Vagina (tissue), 2 donors: ENCODE data around the gene ZNF397. TPM values are rescaled to one million over a fixed set of nuclear protein-coding genes. Genes with fewer than 3 reads are reported as not detected.
"Not testable (repeated sequence)": the region's sequence is repeated elsewhere in the genome, so short reads cannot be mapped to it uniquely, and the experiment has no call there.

Source experiments
- DNase-seq, 2 donors: peaks; one replicate each; pipeline ENCODE4 v3.0.0-alpha.2; 2017; ENCODE audit errors: extremely low spot score in 2 of 2
- H3K27ac ChIP-seq: fragments of 200-600 bp; sonication (generic); one replicate; pipeline ENCODE4 v1.5.1; 2019
- H3K27me3 ChIP-seq: fragments of 200-600 bp; sonication (generic); one replicate; pipeline ENCODE4 v1.5.1; 2019
- H3K36me3 ChIP-seq, 2 donors: fragments of 200-600 bp; sonication (generic); one replicate each; pipeline ENCODE4 v1.5.1; 2017 to 2019
- H3K4me1 ChIP-seq: fragments of 200-600 bp; sonication (generic); one replicate; pipeline ENCODE4 v1.5.1; 2019
- H3K4me3 ChIP-seq, 2 donors: fragments of 200-600 bp; sonication (generic); 1 replicate in 1 of 2; 2 replicates in 1 of 2; pipeline ENCODE4 v1.5.1; 2016 to 2019
- H3K9me3 ChIP-seq: fragments of 200-600 bp; sonication (generic); one replicate; pipeline ENCODE4 v1.5.1; 2019
- POLR2A ChIP-seq, 2 donors: fragments of 450-650 bp; IDR thresholded peaks; one replicate each; pipeline ENCODE4 v1.6.1; 2017; ENCODE audit warnings: antibody characterized with exemption in 2 of 2, mild to moderate bottlenecking in 2 of 2, moderate library complexity in 2 of 2
- POLR2AphosphoS5 ChIP-seq, 2 donors: sonication (generic); formaldehyde crosslinking; IDR thresholded peaks; one replicate each; pipeline ENCODE4 v1.9.0; 2017; ENCODE audit warnings: antibody characterized with exemption in 2 of 2, mild to moderate bottlenecking in 2 of 2, low read depth in 1 of 2; ENCODE audit not compliant: insufficient read depth in 1 of 2
- intact Hi-C: fragments of 100-400 bp; cut with DNase I; formaldehyde crosslinking; loops from one replicate; pipeline ENCODE4 v1.15.1; 2023
- total RNA-seq: library from RNA; depleted of rRNA; stranded (reverse); fragments of >200 nt; gene quantifications from one replicate; pipeline ENCODE4 v1.2.3, GENCODE V29; 2016
- TF ChIP-seq, protein P1 (sequence below), 3 experiments: fragments of 450-650 bp in 2 of 3; fragments of 200-600 bp in 1 of 3; sonication (generic) in 1 of 3; IDR thresholded peaks; one replicate each; pipeline ENCODE4 v1.5.1; 2017 to 2019; ENCODE audit warnings: antibody characterized with exemption in 3 of 3, mild to moderate bottlenecking in 2 of 3, moderate library complexity in 2 of 3

ZNF397 gene
- total RNA-seq, 1 donor from 2014 or later: 31.9 TPM

DNA sequence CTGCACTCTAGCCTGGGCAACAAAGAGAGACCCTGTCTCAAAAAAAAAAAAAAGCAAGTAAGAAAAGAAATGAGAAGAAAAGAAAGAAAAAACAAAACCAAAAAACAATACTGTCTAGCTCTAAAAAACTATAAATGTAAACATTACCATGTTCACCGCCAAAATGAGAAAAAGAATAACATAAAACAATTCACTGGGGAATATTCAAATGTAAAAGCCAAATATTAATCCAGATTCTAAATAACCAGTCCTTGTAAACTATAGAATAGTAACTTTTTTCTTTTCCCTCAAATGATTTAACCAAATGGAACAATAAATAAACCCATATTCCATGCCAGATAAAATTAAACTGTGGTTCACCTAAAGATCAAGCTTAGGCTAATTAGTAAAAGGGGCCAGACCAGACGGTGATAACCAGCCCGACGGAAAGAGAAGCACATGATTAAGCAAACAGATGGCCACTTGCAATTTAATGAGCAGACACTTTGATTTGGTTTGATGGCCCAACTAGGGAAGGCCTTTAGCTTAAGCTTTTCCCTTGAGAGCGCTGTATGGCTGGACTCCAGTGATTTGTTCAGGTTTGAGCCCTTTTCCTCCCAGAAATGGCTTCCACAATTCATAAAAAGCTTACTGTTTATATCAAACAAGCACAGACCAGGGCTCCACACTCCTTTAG lies 39.4 kb upstream of the ZNF397 start:
- no peak for DNase-seq
- intact Hi-C loops: no loop called here
- no peaks in the 10 kb centered on the region for H3K27me3 ChIP-seq
- no peak overlapping the region for H3K4me3 ChIP-seq
- H3K9me3 ChIP-seq: no peaks in the 10 kb centered on the region
- TF ChIP-seq POLR2AphosphoS5 (IDR thresholded peaks at IDR 0.05; ENCODE audit: insufficient read depth in 1 of 2, low read depth in 1 of 2) (no peak), POLR2A (IDR thresholded peaks at IDR 0.05) (no peak)
- TF ChIP-seq, protein P1, sequence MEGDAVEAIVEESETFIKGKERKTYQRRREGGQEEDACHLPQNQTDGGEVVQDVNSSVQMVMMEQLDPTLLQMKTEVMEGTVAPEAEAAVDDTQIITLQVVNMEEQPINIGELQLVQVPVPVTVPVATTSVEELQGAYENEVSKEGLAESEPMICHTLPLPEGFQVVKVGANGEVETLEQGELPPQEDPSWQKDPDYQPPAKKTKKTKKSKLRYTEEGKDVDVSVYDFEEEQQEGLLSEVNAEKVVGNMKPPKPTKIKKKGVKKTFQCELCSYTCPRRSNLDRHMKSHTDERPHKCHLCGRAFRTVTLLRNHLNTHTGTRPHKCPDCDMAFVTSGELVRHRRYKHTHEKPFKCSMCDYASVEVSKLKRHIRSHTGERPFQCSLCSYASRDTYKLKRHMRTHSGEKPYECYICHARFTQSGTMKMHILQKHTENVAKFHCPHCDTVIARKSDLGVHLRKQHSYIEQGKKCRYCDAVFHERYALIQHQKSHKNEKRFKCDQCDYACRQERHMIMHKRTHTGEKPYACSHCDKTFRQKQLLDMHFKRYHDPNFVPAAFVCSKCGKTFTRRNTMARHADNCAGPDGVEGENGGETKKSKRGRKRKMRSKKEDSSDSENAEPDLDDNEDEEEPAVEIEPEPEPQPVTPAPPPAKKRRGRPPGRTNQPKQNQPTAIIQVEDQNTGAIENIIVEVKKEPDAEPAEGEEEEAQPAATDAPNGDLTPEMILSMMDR (IDR thresholded peaks at IDR 0.05): no peak
- H3K36me3 ChIP-seq: no peaks in the 10 kb centered on the region
- no peak overlapping the region for H3K27ac ChIP-seq
- H3K4me1 ChIP-seq: no peaks in the 10 kb centered on the region

DNA sequence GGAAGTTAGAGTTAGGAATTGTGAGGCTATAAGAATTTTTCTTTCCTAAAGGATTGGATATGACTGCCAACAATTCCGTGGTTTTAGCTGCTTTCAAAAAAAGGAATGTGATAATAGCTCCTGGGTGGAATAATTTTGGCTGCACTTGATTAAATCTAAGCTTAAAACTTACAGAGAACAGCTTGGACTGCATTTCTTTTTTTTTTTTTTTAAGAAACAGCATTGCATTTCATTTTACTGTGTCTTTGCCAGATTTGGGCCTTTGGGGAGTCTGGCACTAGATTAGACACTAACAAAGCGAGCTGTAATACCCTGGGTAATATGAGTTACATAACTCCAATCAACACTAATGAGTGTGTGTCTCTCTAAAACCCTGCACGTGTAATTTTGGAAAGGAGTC lies 37.8 kb upstream of the ZNF397 start:
- no peak overlapping the region for H3K4me3 ChIP-seq
- H3K36me3 ChIP-seq: no peaks in the 10 kb centered on the region
- H3K27me3 ChIP-seq: no peaks in the 10 kb centered on the region
- TF ChIP-seq POLR2AphosphoS5 (IDR thresholded peaks at IDR 0.05; ENCODE audit: insufficient read depth in 1 of 2, low read depth in 1 of 2) (no peak), POLR2A (IDR thresholded peaks at IDR 0.05) (no peak)
- TF ChIP-seq, protein P1 (IDR thresholded peaks at IDR 0.05): no peak
- no peaks in the 10 kb centered on the region for H3K4me1 ChIP-seq
- no peak overlapping the region for H3K27ac ChIP-seq
- intact Hi-C loops: no loop called here
- DNase-seq: no peak
- H3K9me3 ChIP-seq: no peaks in the 10 kb centered on the region

DNA sequence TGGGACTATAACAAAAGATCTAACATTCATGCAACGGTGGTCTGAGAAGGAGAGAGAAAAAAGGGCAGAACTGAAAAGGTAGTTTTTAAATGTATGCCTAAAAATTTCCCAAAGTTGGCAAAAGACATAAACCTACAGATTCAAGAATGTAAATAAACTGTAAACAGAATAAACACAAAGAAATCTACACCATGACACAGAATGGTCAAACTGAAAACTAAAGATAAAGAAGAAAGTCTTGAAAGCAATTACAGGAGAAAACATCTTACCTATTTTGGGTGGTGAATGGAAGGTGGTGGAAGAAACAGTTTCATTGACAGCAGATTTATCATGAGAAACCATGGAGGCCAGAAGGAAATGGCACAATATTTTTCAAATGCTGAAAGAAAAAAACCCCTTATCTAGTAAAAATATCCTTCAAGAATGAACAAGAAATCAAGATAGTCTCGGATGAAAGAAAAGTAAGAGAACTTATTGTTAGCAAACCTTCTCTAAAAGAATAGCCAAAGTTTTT lies 35.6 kb upstream of the ZNF397 start:
- Histone ChIP-seq H3K27me3 (no peaks in the 10 kb centered on the region), H3K27ac (no peak overlapping the region), H3K9me3 (no peaks in the 10 kb centered on the region), H3K4me3 (no peak overlapping the region), H3K4me1 (no peaks in the 10 kb centered on the region), H3K36me3 (no peaks in the 10 kb centered on the region)
- intact Hi-C loops: no loop called here
- DNase-seq: no peak
- TF ChIP-seq POLR2A (IDR thresholded peaks at IDR 0.05): no peak
- no peak for TF ChIP-seq POLR2AphosphoS5 (IDR thresholded peaks at IDR 0.05; ENCODE audit: insufficient read depth in 1 of 2, low read depth in 1 of 2)
- TF ChIP-seq, protein P1 (IDR thresholded peaks at IDR 0.05): no peak

DNA sequence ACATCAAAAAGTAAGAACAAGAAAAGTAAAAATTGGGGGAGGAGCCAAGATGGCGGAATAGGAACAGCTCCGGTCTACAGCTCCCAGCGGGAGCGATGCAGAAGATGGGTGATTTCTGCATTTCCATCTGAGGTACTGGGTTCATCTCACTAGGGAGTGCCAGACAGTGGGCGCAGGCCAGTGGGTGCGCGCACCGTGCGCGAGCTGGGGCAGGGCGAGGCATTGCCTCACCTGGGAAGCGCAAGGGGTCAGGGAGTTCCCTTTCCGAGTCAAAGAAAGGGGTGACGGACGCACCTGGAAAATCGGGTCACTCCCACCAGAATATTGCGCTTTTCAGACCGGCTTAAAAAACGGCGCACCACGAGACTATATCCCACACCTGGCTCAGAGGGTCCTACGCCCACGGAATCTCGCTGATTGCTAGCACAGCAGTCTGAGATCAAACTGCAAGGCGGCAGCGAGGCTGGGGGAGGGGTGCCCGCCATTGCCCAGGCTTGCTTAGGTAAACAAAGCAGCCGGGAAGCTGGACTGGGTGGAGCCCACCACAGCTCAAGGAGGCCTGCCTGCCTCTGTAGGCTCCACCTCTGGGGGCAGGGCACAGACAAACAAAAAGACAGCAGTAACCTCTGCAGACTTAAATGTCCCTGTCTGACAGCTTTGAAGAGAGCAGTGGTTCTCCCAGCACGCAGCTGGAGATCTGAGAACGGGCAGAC lies 34.9 kb upstream of the ZNF397 start:
- H3K36me3 ChIP-seq, H3K27ac ChIP-seq, H3K27me3 ChIP-seq, H3K4me3 ChIP-seq, H3K4me1 ChIP-seq, intact Hi-C loops, DNase-seq, H3K9me3 ChIP-seq: not testable (repeated sequence)

DNA sequence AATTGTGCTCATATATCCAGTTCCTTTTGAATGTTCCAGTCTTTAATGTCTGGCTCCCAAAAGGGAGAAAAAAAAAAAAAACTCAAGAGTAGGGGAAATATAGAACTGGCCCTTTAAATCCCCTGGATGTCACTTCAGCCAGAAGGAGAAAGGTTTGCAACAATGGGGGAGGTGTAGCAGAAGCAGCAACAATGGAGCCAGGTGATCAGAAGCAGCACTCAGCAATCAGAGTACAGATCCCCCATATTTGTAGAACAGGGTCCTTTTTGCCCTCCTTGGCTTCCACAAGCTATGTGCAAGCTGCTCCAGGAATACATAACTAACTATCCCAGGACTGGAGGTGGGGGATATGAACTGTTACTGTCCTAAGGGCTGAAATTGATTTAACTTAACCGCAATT lies 25.8 kb upstream of the ZNF397 start:
- Histone ChIP-seq H3K4me1 (no peaks in the 10 kb centered on the region), H3K4me3 (no peak overlapping the region), H3K36me3 (no peaks in the 10 kb centered on the region), H3K27me3 (no peaks in the 10 kb centered on the region), H3K27ac (no peak overlapping the region), H3K9me3 (no peaks in the 10 kb centered on the region)
- DNase-seq: no peak
- TF ChIP-seq POLR2A (IDR thresholded peaks at IDR 0.05) (no peak), POLR2AphosphoS5 (IDR thresholded peaks at IDR 0.05; ENCODE audit: insufficient read depth in 1 of 2, low read depth in 1 of 2) (no peak)
- TF ChIP-seq, protein P1 (IDR thresholded peaks at IDR 0.05): no peak
- intact Hi-C loops: no loop called here

DNA sequence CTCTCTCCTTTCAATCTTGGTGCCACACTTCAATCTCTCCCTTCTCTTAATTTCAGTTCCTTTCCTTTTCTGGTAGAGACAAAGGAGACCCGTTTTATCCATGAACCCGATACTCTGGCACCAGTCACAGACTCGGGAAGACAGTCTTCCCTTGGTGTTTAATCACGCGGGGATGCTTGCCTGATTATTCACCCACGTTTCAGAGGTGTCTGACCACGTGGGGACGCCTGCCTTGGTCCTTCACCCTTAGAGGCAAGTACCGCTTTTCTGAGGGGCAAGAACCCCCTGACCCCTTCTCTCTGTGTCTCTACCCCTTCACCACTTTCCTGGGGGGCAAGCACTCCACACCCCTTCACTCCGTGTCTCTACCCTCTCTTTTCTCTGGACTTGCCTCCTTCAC lies 24.2 kb upstream of the ZNF397 start:
- H3K4me1 ChIP-seq, intact Hi-C loops, H3K4me3 ChIP-seq, H3K9me3 ChIP-seq, DNase-seq, H3K27ac ChIP-seq, H3K36me3 ChIP-seq, H3K27me3 ChIP-seq: not testable (repeated sequence)

DNA sequence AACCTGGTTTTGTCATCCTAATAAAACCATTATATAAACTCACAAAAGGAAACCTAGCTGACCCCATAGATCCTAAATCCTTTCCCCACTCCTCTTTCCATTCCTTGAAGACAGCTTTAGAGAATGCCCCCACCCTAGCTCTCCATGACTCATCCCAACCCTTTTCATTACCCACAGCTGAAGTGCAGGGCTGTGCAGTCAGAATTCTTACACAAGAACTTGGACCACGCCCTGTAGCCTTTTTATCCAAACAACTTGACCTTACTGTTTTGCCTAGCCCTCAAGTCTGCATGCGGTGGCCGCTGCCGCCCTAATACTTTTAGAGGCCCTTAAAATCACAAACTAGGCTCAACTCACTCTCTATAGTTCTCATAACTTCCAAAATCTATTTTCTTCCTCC lies 21.5 kb upstream of the ZNF397 start:
- intact Hi-C loops, H3K27me3 ChIP-seq, H3K4me3 ChIP-seq, H3K4me1 ChIP-seq, H3K27ac ChIP-seq, H3K36me3 ChIP-seq, H3K9me3 ChIP-seq, DNase-seq: not testable (repeated sequence)
